ENCODE results near the gene ADARB2. TPM values are rescaled to one million over a fixed set of nuclear protein-coding genes. Genes with fewer than 3 reads are reported as not detected.
A peak's percentile ranks its signal among the peaks of the same experiment; 100 is the strongest.

The ADARB2 gene
- total and polyA plus RNA-seq, 8 donors: 0.41 to 0.92 (median 0.76) TPM

DNA sequence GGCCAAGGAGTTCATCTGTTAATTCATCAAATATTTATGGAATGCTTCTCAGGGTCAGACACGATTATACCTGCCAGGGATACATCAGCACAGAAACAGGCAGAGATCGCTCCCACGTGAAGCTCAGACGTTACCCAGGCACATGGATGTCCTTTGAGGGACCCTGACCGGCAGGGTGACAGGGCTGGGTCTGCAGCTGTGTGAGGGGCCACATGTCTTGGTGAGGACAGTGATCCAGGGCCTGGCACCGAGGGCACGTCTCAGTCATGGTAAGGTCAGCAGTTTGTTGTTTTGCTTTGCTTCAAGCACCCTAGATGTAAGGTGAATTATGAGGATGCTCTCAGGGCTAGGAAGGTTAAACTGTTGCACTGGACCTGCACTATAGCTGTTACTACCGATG, 453.2 kb downstream of the ADARB2 start:
- no peak for DNase-seq
- Histone ChIP-seq H3K27me3 (peaks cover 0 to 16% of the 10 kb centered on the region in 2 donors), H3K4me3 (no peak overlapping the region), H3K4me1 (no peaks in the 10 kb centered on the region), H3K9me3 (no peaks in the 10 kb centered on the region), H3K27ac (no peak overlapping the region), H3K36me3 (no peaks in the 10 kb centered on the region)
- intact Hi-C loops (cut with DNase I): no loop called here
- no peak for ATAC-seq
- TF ChIP-seq, protein P1, sequence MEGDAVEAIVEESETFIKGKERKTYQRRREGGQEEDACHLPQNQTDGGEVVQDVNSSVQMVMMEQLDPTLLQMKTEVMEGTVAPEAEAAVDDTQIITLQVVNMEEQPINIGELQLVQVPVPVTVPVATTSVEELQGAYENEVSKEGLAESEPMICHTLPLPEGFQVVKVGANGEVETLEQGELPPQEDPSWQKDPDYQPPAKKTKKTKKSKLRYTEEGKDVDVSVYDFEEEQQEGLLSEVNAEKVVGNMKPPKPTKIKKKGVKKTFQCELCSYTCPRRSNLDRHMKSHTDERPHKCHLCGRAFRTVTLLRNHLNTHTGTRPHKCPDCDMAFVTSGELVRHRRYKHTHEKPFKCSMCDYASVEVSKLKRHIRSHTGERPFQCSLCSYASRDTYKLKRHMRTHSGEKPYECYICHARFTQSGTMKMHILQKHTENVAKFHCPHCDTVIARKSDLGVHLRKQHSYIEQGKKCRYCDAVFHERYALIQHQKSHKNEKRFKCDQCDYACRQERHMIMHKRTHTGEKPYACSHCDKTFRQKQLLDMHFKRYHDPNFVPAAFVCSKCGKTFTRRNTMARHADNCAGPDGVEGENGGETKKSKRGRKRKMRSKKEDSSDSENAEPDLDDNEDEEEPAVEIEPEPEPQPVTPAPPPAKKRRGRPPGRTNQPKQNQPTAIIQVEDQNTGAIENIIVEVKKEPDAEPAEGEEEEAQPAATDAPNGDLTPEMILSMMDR (IDR thresholded peaks at IDR 0.05): no peak

DNA sequence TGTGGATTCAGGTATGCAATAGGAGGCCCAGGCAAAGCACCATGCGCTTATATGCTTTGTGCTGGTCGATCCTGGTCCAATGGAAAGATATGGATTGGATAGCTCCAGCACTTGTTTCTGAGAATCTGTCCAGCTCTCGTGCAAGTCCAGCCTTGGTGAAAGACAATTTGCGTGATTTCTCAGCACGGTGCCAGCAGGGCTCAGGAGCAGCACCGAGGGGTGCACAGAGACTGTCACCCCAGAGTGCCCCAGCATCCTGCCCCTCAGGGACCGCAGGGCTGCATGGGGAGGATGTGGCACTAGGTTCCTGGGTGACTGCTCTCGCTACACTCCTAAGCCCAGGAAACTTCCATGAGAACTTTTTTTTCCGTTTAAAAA, 455.9 kb downstream of the ADARB2 start:
- ATAC-seq: no peak
- H3K36me3 ChIP-seq: no peaks in the 10 kb centered on the region
- TF ChIP-seq, protein P1 (IDR thresholded peaks at IDR 0.05): no peak
- H3K27me3 ChIP-seq: peaks cover 0 to 16% of the 10 kb centered on the region in 2 donors
- no peak overlapping the region for H3K4me3 ChIP-seq
- no peaks in the 10 kb centered on the region for H3K4me1 ChIP-seq
- intact Hi-C loops (cut with DNase I): no loop called here
- no peak for DNase-seq
- H3K9me3 ChIP-seq: no peaks in the 10 kb centered on the region
- H3K27ac ChIP-seq: no peak overlapping the region

DNA sequence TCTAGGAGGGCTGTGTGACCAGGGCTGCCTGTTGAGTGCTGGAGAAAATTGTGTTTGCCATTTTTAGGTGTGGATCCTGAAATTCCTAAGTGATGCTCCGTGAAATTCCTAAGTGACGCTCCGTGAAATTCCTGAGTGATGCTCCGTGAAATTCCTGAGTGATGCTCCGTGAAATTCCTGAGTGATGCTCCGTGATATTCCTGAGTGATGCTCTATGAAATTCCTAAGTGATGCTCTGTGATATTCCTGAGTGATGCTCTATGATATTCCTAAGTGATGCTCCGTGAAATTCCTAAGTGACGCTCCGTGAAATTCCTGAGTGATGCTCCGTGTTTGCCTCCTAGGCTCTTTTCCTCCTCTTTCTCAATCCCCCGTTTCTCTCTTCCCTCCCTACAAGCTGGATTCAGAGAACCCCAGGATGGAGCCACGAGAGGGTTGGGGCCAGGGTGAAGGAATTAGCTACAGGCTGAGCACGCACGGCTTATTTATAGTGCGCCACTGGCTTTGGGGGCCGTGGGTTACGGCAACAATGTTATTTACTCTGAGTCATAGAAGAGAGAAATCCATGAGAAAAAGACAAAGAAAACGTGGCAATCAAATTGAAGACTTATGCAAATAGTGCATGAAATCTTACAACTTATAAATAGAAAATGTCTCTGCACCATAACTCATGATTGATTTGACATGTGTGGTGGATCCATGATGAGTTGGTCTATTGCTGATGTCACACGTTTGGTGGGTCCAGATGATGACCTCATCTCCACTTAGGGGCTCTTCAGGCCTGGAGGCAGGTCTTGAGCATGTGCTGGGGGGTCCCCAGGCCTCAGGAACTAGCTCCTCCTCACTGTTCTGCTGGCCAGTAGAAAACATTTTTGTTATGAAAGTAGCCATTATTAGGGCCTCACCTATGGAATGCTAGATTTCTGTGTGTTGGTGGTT, 456.6 kb downstream of the ADARB2 start:
- H3K9me3 ChIP-seq: no peaks in the 10 kb centered on the region
- H3K27me3 ChIP-seq: peaks cover 0 to 16% of the 10 kb centered on the region in 2 donors
- TF ChIP-seq, protein P1 (IDR thresholded peaks at IDR 0.05): no peak
- H3K4me1 ChIP-seq: no peaks in the 10 kb centered on the region
- intact Hi-C loops (cut with DNase I): no loop called here
- no peak overlapping the region for H3K4me3 ChIP-seq
- ATAC-seq: no peak
- no peaks in the 10 kb centered on the region for H3K36me3 ChIP-seq
- H3K27ac ChIP-seq: no peak overlapping the region
- no peak for DNase-seq

DNA sequence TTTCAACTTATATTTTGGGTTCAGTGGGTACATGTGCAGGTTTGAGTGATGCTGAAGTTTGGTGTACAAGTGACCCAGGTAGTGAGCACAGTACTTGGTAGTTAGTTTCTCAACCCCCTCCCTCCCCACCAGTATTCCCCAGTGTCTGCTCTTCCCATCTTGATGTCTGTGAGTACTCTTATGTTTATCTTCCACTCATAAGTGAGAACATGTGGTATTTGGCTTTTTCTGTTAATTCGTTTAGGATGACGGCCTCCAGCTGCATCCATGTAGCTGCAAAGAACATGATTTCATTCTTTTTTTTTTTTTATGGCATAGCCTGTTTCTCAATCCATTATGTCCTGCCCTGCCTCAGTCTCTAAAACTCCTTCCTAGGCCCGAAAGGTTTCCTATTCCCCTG, 459.0 kb downstream of the ADARB2 start:
- intact Hi-C loops (cut with DNase I): no loop called here
- ATAC-seq: no peak
- no peak overlapping the region for H3K27ac ChIP-seq
- H3K27me3 ChIP-seq: peaks cover 0 to 16% of the 10 kb centered on the region in 2 donors
- H3K9me3 ChIP-seq: no peaks in the 10 kb centered on the region
- no peak overlapping the region for H3K4me3 ChIP-seq
- no peaks in the 10 kb centered on the region for H3K36me3 ChIP-seq
- peak in 2 of 4 donors; percentile 18 to 50 for DNase-seq
- TF ChIP-seq, protein P1 (IDR thresholded peaks at IDR 0.05): no peak
- no peaks in the 10 kb centered on the region for H3K4me1 ChIP-seq

DNA sequence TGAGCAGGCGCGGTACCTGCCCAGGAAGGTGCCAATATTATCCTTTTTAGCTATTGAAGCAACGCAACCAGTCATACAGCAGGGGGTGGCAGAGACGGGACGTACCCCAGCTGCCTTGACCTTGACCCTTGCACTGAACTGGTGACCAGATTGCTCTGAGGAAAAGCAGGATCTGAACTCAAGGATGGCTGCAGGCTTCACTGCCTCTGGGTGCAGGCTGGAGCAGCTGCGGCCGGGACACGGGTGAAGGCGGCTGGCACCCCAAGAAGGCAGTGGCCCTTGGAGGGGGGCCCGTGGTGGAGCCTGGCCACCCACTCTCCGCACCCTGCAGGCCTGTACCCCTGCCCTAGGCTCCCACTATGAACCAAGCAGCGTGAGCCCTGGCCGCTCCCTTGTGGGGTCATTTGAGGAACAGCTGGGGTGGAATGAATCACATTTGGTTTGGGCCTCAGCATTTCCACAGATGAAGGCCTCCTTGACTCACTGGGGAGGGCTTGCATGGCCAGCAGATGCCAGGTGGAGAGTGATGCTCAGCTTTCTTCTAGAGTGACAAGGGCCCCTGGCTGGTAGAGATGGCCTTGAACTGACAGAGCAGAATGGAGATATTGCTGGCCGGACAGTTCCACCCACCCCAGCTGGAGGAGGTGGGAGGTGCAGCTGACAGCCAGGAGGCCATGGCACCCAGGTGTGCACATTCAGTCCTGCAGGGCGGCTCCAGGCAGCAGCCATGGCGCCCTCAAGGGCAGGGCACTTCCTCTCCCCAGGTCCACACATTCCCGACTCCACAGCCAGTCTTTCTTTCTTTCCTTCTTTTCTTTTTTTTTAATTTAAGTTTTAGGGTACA, 462.4 kb downstream of the ADARB2 start:
- H3K4me3 ChIP-seq: no peak overlapping the region
- H3K9me3 ChIP-seq: no peaks in the 10 kb centered on the region
- no peaks in the 10 kb centered on the region for H3K27me3 ChIP-seq
- no peaks in the 10 kb centered on the region for H3K4me1 ChIP-seq
- intact Hi-C loops (cut with DNase I): no loop called here
- DNase-seq (peak in 1 of 4 donors; percentile 65), ATAC-seq (no peak)
- TF ChIP-seq, protein P1 (IDR thresholded peaks at IDR 0.05): no peak
- H3K36me3 ChIP-seq: no peaks in the 10 kb centered on the region
- H3K27ac ChIP-seq: no peak overlapping the region
